Islet of Langerhans (tissue), 1 donor: ENCODE data around the gene GSTM4.
"Not testable (repeated sequence)": the region's sequence is repeated elsewhere in the genome, so short reads cannot be mapped to it uniquely, and the experiment has no call there.

ENCODE experiments used
- FAIRE-seq: peaks from one replicate; lab custom pipeline; 2011; peaks lifted over from hg19 to GRCh38; lab: Jason Lieb, UNC

GSTM4 gene

GRCh38 chr1:109639063-109639840 lies 16.6 kb upstream of the GSTM4 start:
- no peak for FAIRE-seq

- FAIRE-seq = no peak
Measured at GRCh38 chr1:109639841-109640184, 16.1 kb upstream of the GSTM4 start.

- no peak for FAIRE-seq
Measured at GRCh38 chr1:109640285-109640865, 15.5 kb upstream of the GSTM4 start.

GRCh38 chr1:109641078-109641740 lies 14.7 kb upstream of the GSTM4 start:
- FAIRE-seq = no peak

GRCh38 chr1:109641861-109642260 lies 14.0 kb upstream of the GSTM4 start:
- FAIRE-seq = no peak

- no peak for FAIRE-seq
Measured at GRCh38 chr1:109642626-109643025, 13.3 kb upstream of the GSTM4 start.

- FAIRE-seq = no peak
Measured at GRCh38 chr1:109643385-109644230, 12.3 kb upstream of the GSTM4 start.

- no peak for FAIRE-seq
Measured at GRCh38 chr1:109644670-109645069, 11.2 kb upstream of the GSTM4 start.

GRCh38 chr1:109649491-109649914 lies 6.4 kb upstream of the GSTM4 start:
- FAIRE-seq = no peak

- no peak for FAIRE-seq
Measured at GRCh38 chr1:109650609-109651008, 5.3 kb upstream of the GSTM4 start.

GRCh38 chr1:109652402-109652801 lies 3.5 kb upstream of the GSTM4 start:
- no peak for FAIRE-seq

- no peak for FAIRE-seq
Measured at GRCh38 chr1:109653306-109653705, 2.6 kb upstream of the GSTM4 start.

GRCh38 chr1:109654519-109654918 lies 1.4 kb upstream of the GSTM4 start:
- no peak for FAIRE-seq

GRCh38 chr1:109657395-109657794 lies 1.5 kb downstream of the GSTM4 start:
- no peak for FAIRE-seq

- FAIRE-seq = no peak
Measured at GRCh38 chr1:109657970-109658369, 2.1 kb downstream of the GSTM4 start.

GRCh38 chr1:109658533-109659042 lies 2.7 kb downstream of the GSTM4 start:
- no peak for FAIRE-seq

- FAIRE-seq = no peak
Measured at GRCh38 chr1:109659145-109659544, 3.2 kb downstream of the GSTM4 start.

- no peak for FAIRE-seq
Measured at GRCh38 chr1:109659997-109660690, 4.2 kb downstream of the GSTM4 start.

- FAIRE-seq = not testable (repeated sequence)
Measured at GRCh38 chr1:109660691-109661026, 4.8 kb downstream of the GSTM4 start.

GRCh38 chr1:109661391-109661790 lies 5.5 kb downstream of the GSTM4 start:
- no peak for FAIRE-seq

- no peak for FAIRE-seq
Measured at GRCh38 chr1:109664671-109665070, 8.8 kb downstream of the GSTM4 start.
